Stimulated activated naive CD8-positive, alpha-beta T cell treated with anti-CD3 and anti-CD28 coated beads, Interleukin-15, amount 100 ng/mL, for 72 hours (primary cell): ENCODE results near the gene LINGO1.

Source experiments
- ATAC-seq: fragments of 150-1000 bp; cut with Tn5 transposase; 2 replicates; pipeline ENCODE4 v1.10.0; 2021; ENCODE audit warnings: mild to moderate bottlenecking, moderate library complexity
- DNase-seq, 2 donors: peaks; one replicate each; pipeline ENCODE4 v3.0.0; 2021 to 2022
- H3K27ac Mint-ChIP-seq, 2 donors: one replicate each; pipeline ENCODE4 v1.8.0; 2022; ENCODE audit warnings: mild to moderate bottlenecking in 2 of 2, mixed read lengths in 2 of 2, moderate library complexity in 2 of 2
- H3K27me3 Mint-ChIP-seq: one replicate; pipeline ENCODE4 v1.8.0; 2022; ENCODE audit warnings: mixed read lengths
- H3K4me1 Mint-ChIP-seq: one replicate; pipeline ENCODE4 v1.8.0; 2022; ENCODE audit warnings: mild to moderate bottlenecking, mixed read lengths
- H3K4me3 Mint-ChIP-seq, 2 donors: one replicate each; pipeline ENCODE4 v1.8.0; 2022; ENCODE audit warnings: mild to moderate bottlenecking in 2 of 2, mixed read lengths in 2 of 2, moderate library complexity in 1 of 2
- H3K9me3 Mint-ChIP-seq, 2 donors: one replicate each; pipeline ENCODE4 v1.8.0; 2022; ENCODE audit warnings: mixed read lengths in 2 of 2

The LINGO1 gene

GRCh38 chr15:77629070-77630030 lies 3.4 kb downstream of the LINGO1 start:
- Mint-ChIP-seq H3K27me3 (peaks cover 47% of the 10 kb centered on the region), H3K4me3 (no peak overlapping the region), H3K9me3 (no peaks in the 10 kb centered on the region), H3K27ac (no peak overlapping the region), H3K4me1 (peaks cover 13% of the 10 kb centered on the region)
- DNase-seq (no peak), ATAC-seq (no peak)

- H3K27me3 Mint-ChIP-seq = peaks cover 34% of the 10 kb centered on the region
- H3K4me1 Mint-ChIP-seq = no peaks in the 10 kb centered on the region
- H3K27ac Mint-ChIP-seq = no peak overlapping the region
- ATAC-seq (no peak), DNase-seq (no peak)
- no peak overlapping the region for H3K4me3 Mint-ChIP-seq
- H3K9me3 Mint-ChIP-seq = no peaks in the 10 kb centered on the region
Measured at GRCh38 chr15:77628010-77628409, 4.7 kb downstream of the LINGO1 start.

- Mint-ChIP-seq H3K4me1 (no peaks in the 10 kb centered on the region), H3K27ac (no peak overlapping the region), H3K9me3 (no peaks in the 10 kb centered on the region), H3K4me3 (no peak overlapping the region), H3K27me3 (peaks cover 34% of the 10 kb centered on the region)
- no peak for DNase-seq
- ATAC-seq = no peak
Measured at GRCh38 chr15:77627581-77627980, 5.1 kb downstream of the LINGO1 start.

GRCh38 chr15:77627067-77627466 lies 5.6 kb downstream of the LINGO1 start:
- Mint-ChIP-seq H3K27ac (no peak overlapping the region), H3K9me3 (no peaks in the 10 kb centered on the region), H3K4me1 (no peaks in the 10 kb centered on the region), H3K4me3 (no peak overlapping the region), H3K27me3 (peaks cover 34% of the 10 kb centered on the region)
- DNase-seq = no peak
- ATAC-seq = no peak

- Mint-ChIP-seq H3K27ac (no peak overlapping the region), H3K4me3 (no peak overlapping the region), H3K4me1 (no peaks in the 10 kb centered on the region)
Measured at GRCh38 chr15:77626002-77626401, 6.7 kb downstream of the LINGO1 start.

GRCh38 chr15:77625376-77625775 lies 7.3 kb downstream of the LINGO1 start:
- no peaks in the 10 kb centered on the region for H3K9me3 Mint-ChIP-seq
- no peak for ATAC-seq

More at GRCh38 chr15:77626002-77626401, 6.7 kb downstream of the LINGO1 start:
- Mint-ChIP-seq H3K27me3 (peaks cover 23% of the 10 kb centered on the region), H3K9me3 (no peaks in the 10 kb centered on the region)
- no peak for DNase-seq
- ATAC-seq = no peak

GRCh38 chr15:77624868-77625267 lies 7.8 kb downstream of the LINGO1 start:
- ATAC-seq (no peak), DNase-seq (no peak)
- Mint-ChIP-seq H3K27me3 (peaks cover 12% of the 10 kb centered on the region), H3K4me1 (no peaks in the 10 kb centered on the region), H3K4me3 (no peak overlapping the region), H3K9me3 (no peaks in the 10 kb centered on the region), H3K27ac (no peak overlapping the region)

More at GRCh38 chr15:77625376-77625775, 7.3 kb downstream of the LINGO1 start:
- DNase-seq = no peak
- no peak overlapping the region for H3K4me3 Mint-ChIP-seq
- no peaks in the 10 kb centered on the region for H3K4me1 Mint-ChIP-seq
- H3K27me3 Mint-ChIP-seq = peaks cover 17% of the 10 kb centered on the region
- no peak overlapping the region for H3K27ac Mint-ChIP-seq

- Mint-ChIP-seq H3K27ac (peak overlapping the region in 1 of 2 donors; percentile 3), H3K27me3 (peaks cover 3% of the 10 kb centered on the region), H3K4me1 (no peaks in the 10 kb centered on the region), H3K4me3 (no peak overlapping the region), H3K9me3 (no peaks in the 10 kb centered on the region)
- DNase-seq = no peak
- no peak for ATAC-seq
Measured at GRCh38 chr15:77623755-77624524, 8.8 kb downstream of the LINGO1 start.

GRCh38 chr15:77622934-77623754 lies 9.6 kb downstream of the LINGO1 start:
- Mint-ChIP-seq H3K4me1 (no peaks in the 10 kb centered on the region), H3K4me3 (no peak overlapping the region), H3K27ac (no peak overlapping the region), H3K9me3 (no peaks in the 10 kb centered on the region), H3K27me3 (no peaks in the 10 kb centered on the region)
- ATAC-seq (no peak), DNase-seq (no peak)

- DNase-seq = no peak
- Mint-ChIP-seq H3K4me3 (no peak overlapping the region), H3K27ac (no peak overlapping the region), H3K4me1 (no peaks in the 10 kb centered on the region), H3K27me3 (no peaks in the 10 kb centered on the region), H3K9me3 (no peaks in the 10 kb centered on the region)
- ATAC-seq = no peak
Measured at GRCh38 chr15:77622209-77622933, 10.3 kb downstream of the LINGO1 start.

GRCh38 chr15:77621847-77622208 lies 10.9 kb downstream of the LINGO1 start:
- DNase-seq (no peak), ATAC-seq (no peak)
- Mint-ChIP-seq H3K4me1 (no peaks in the 10 kb centered on the region), H3K4me3 (no peak overlapping the region), H3K27ac (no peak overlapping the region), H3K9me3 (no peaks in the 10 kb centered on the region), H3K27me3 (no peaks in the 10 kb centered on the region)

GRCh38 chr15:77620960-77621647 lies 11.6 kb downstream of the LINGO1 start:
- no peak overlapping the region for H3K4me3 Mint-ChIP-seq

GRCh38 chr15:77620297-77620696 lies 12.4 kb downstream of the LINGO1 start:
- ATAC-seq (no peak), DNase-seq (no peak)
- no peaks in the 10 kb centered on the region for H3K27me3 Mint-ChIP-seq
- no peaks in the 10 kb centered on the region for H3K9me3 Mint-ChIP-seq
- no peaks in the 10 kb centered on the region for H3K4me1 Mint-ChIP-seq
- H3K4me3 Mint-ChIP-seq = no peak overlapping the region
- H3K27ac Mint-ChIP-seq = no peak overlapping the region

More at GRCh38 chr15:77620960-77621647, 11.6 kb downstream of the LINGO1 start:
- Mint-ChIP-seq H3K27me3 (no peaks in the 10 kb centered on the region), H3K9me3 (no peaks in the 10 kb centered on the region), H3K4me1 (no peaks in the 10 kb centered on the region), H3K27ac (no peak overlapping the region)
- DNase-seq = no peak
- no peak for ATAC-seq

- no peaks in the 10 kb centered on the region for H3K27me3 Mint-ChIP-seq
- no peaks in the 10 kb centered on the region for H3K9me3 Mint-ChIP-seq
- DNase-seq = no peak
- no peak overlapping the region for H3K27ac Mint-ChIP-seq
- no peak for ATAC-seq
- no peaks in the 10 kb centered on the region for H3K4me1 Mint-ChIP-seq
- no peak overlapping the region for H3K4me3 Mint-ChIP-seq
Measured at GRCh38 chr15:77619883-77620282, 12.8 kb downstream of the LINGO1 start.
